HEK293T (cell line): ENCODE measurements around the gene DOCK3.

Experiments
- BHLHE40 ChIP-seq: fragments of 450-650 bp; IDR thresholded peaks from 2 replicates; pipeline ENCODE4 v1.6.1; 2016; ENCODE audit warnings: mild to moderate bottlenecking, moderate library complexity, borderline replicate concordance
- ELF4 ChIP-seq: fragments of 450-650 bp; IDR thresholded peaks from 2 replicates; pipeline ENCODE4 v1.6.1; 2017; ENCODE audit warnings: antibody characterized with exemption
- FOXA1 ChIP-seq: fragments of 450-650 bp; IDR thresholded peaks from 2 replicates; pipeline ENCODE4 v1.6.1; 2016; ENCODE audit warnings: mild to moderate bottlenecking
- NFRKB ChIP-seq: fragments of 450-650 bp; IDR thresholded peaks from 2 replicates; pipeline ENCODE4 v1.6.1; 2016; ENCODE audit warnings: mild to moderate bottlenecking, moderate library complexity
- SUZ12 ChIP-seq: fragments of 450-650 bp; IDR thresholded peaks from 2 replicates; pipeline ENCODE4 v1.6.1; 2016; ENCODE audit warnings: mild to moderate bottlenecking
- TARDBP ChIP-seq: fragments of 450-650 bp; IDR thresholded peaks from 2 replicates; pipeline ENCODE4 v1.6.1; 2016

GRCh38 chr3:50632450-50632849, 42.3 kb upstream of the DOCK3 start:
- TF ChIP-seq ELF4 (no peak), FOXA1 (no peak), NFRKB (no peak), BHLHE40 (no peak), SUZ12 (no peak), TARDBP (no peak)
